HEK293 (cell line): ENCODE data around the gene ACOT7.

Experiments
- ATF2 ChIP-seq: fragments of 450-650 bp; formaldehyde crosslinking; IDR thresholded peaks from 2 replicates; pipeline ENCODE4 v1.5.1; 2016; ENCODE audit warnings: missing biosample characterization, missing genetic modification characterization, low read depth
- GLI2 ChIP-seq: fragments of 450-650 bp; formaldehyde crosslinking; IDR thresholded peaks from 2 replicates; pipeline ENCODE4; 2017; ENCODE audit warnings: missing biosample characterization, missing genetic modification characterization, low read depth, borderline replicate concordance
- KLF17 ChIP-seq: fragments of 450-650 bp; formaldehyde crosslinking; IDR thresholded peaks from 2 replicates; pipeline ENCODE4 v1.5.1; 2016; ENCODE audit warnings: missing biosample characterization, missing genetic modification characterization
- PRDM1 ChIP-seq: fragments of 450-650 bp; formaldehyde crosslinking; IDR thresholded peaks from 2 replicates; pipeline ENCODE4; 2016; ENCODE audit warnings: missing biosample characterization, missing genetic modification characterization
- SCRT2 ChIP-seq: fragments of 450-650 bp; formaldehyde crosslinking; IDR thresholded peaks from 2 replicates; pipeline ENCODE4 v1.5.1; 2016; ENCODE audit warnings: missing biosample characterization, missing genetic modification characterization
- TSHZ1 ChIP-seq: fragments of 450-650 bp; formaldehyde crosslinking; IDR thresholded peaks from 2 replicates; pipeline ENCODE4 v1.5.1; 2016; ENCODE audit warnings: missing biosample characterization, missing genetic modification characterization, borderline replicate concordance
- ZBTB26 ChIP-seq: fragments of 450-650 bp; formaldehyde crosslinking; optimal IDR thresholded peaks from 2 replicates; pipeline ENCODE3; 2016; ENCODE audit warnings: missing biosample characterization, mild to moderate bottlenecking, missing genetic modification characterization
- ZNF140 ChIP-seq: fragments of 450-650 bp; formaldehyde crosslinking; IDR thresholded peaks from 2 replicates; pipeline ENCODE4 v1.5.1; 2016; ENCODE audit warnings: missing biosample characterization, missing genetic modification characterization
- ZNF175 ChIP-seq: fragments of 450-650 bp; formaldehyde crosslinking; IDR thresholded peaks from 2 replicates; pipeline ENCODE4 v1.5.1; 2016; ENCODE audit warnings: missing biosample characterization, missing genetic modification characterization
- ZNF280D ChIP-seq: fragments of 450-650 bp; formaldehyde crosslinking; IDR thresholded peaks from 2 replicates; pipeline ENCODE4 v1.5.1; 2016; ENCODE audit warnings: missing biosample characterization, missing genetic modification characterization
- ZNF366 ChIP-seq: fragments of 450-650 bp; formaldehyde crosslinking; conservative IDR thresholded peaks from 2 replicates; pipeline ENCODE4 v1.5.1; 2016; ENCODE audit warnings: missing biosample characterization, missing genetic modification characterization
- ZNF473 ChIP-seq: fragments of 450-650 bp; formaldehyde crosslinking; IDR thresholded peaks from 2 replicates; pipeline ENCODE4 v1.5.1; 2017; ENCODE audit warnings: missing biosample characterization, missing genetic modification characterization
- ZNF629 ChIP-seq: fragments of 450-650 bp; formaldehyde crosslinking; IDR thresholded peaks from 2 replicates; pipeline ENCODE4 v1.5.1; 2017; ENCODE audit warnings: missing biosample characterization, missing genetic modification characterization
- ZNF791 ChIP-seq: fragments of 450-650 bp; formaldehyde crosslinking; IDR thresholded peaks from 2 replicates; pipeline ENCODE4 v1.5.1; 2016; ENCODE audit warnings: missing biosample characterization, missing genetic modification characterization
- ZSCAN18 ChIP-seq: fragments of 450-650 bp; formaldehyde crosslinking; IDR thresholded peaks from 2 replicates; pipeline ENCODE4 v1.5.1; 2016; ENCODE audit warnings: missing biosample characterization, missing genetic modification characterization

The ACOT7 gene

GRCh38 chr1:6424000-6424565 is 30.5 kb upstream of the ACOT7 start (continued):
- TF ChIP-seq ZNF280D (tag by site-specific recombination) (no peak), ZNF791 (tag by site-specific recombination) (no peak), ZNF140 (tag by site-specific recombination) (no peak), ZNF175 (tag by site-specific recombination) (no peak), KLF17 (tag by site-specific recombination) (no peak; the same call in none of the 2 replicates), TSHZ1 (tag by site-specific recombination) (no peak), ATF2 (tag by site-specific recombination) (no peak), SCRT2 (no peak), ZNF366 (tag by site-specific recombination) (no peak), ZNF629 (tag by site-specific recombination) (no peak), ZSCAN18 (tag by site-specific recombination) (no peak), GLI2 (no peak), ZNF473 (no peak), ZBTB26 (tag by site-specific recombination) (peak; percentile 44), PRDM1 (tag by site-specific recombination) (no peak)
